Activated CD8-positive, alpha-beta memory T cell treated with anti-CD3 and anti-CD28 coated beads, Interleukin-2, amount 50 U/mL, for 1 hour (primary cell): ENCODE results near the gene TTLL11.

Experiments used
- DNase-seq: peaks from one replicate; pipeline ENCODE4 v3.0.0-alpha.2; 2020; ENCODE audit errors: extremely low read depth

TTLL11 gene, protein sequence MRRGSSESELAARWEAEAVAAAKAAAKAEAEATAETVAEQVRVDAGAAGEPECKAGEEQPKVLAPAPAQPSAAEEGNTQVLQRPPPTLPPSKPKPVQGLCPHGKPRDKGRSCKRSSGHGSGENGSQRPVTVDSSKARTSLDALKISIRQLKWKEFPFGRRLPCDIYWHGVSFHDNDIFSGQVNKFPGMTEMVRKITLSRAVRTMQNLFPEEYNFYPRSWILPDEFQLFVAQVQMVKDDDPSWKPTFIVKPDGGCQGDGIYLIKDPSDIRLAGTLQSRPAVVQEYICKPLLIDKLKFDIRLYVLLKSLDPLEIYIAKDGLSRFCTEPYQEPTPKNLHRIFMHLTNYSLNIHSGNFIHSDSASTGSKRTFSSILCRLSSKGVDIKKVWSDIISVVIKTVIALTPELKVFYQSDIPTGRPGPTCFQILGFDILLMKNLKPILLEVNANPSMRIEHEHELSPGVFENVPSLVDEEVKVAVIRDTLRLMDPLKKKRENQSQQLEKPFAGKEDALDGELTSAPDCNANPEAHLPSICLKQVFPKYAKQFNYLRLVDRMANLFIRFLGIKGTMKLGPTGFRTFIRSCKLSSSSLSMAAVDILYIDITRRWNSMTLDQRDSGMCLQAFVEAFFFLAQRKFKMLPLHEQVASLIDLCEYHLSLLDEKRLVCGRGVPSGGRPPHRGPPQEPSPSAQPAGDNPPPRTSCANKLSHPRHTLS

DNA sequence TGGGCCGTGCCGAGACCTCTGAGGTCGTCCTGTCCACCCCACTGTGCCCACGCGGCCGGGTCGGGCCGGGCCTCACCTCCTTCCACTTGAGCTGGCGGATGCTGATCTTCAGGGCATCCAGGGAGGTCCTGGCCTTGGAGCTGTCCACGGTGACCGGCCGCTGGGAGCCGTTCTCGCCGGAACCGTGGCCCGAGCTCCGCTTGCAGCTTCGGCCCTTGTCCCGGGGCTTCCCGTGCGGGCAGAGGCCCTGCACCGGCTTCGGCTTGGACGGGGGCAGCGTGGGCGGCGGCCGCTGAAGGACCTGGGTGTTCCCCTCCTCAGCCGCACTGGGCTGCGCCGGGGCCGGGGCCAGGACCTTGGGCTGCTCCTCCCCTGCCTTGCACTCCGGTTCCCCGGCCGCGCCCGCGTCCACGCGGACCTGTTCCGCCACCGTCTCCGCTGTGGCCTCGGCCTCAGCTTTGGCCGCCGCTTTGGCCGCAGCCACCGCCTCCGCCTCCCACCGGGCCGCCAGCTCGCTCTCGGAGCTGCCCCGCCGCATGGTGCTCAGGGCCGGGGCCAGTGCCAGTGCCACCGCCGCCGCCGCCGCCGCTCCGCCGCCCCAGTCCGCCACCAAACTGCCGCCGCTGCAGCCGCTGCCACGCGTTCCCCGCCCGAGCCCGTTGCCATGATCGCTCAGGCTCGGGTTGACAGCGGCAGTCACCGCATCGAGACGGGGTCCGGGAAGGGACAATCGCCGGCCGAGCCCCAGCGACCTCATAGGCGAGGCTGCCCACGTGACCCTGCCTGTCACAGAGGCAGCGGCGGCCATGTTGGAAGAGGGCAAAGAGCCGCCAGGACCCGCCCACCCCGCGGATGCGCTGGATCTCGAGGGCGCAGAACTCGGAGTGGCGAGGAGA lies at the start of gene TTLL11:
TTLL11 (minus strand) TSS at position 698 of the 896 bp plus-strand sequence; CDS start at position 538, 160 bp downstream.
- peak; percentile 89 for DNase-seq

DNA sequence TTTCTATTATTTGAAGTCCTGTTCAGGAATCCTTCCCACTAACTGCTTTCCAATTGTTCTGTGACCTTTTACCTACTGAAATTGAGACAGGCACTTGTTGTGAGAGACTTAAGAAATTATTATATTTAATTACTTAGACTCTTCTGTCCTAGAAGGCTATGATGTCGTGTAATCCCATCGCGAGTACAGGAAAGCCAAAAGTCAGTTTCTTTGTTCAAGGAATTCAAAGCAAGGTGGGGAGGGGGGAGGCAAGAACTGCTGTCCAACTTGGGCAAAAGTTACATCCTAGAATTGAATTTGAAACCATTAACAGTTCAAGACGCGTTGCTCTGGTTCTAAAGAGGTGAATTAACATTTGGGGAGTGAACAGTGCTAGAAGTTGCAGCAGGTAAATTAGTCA lies 48.6 kb upstream of the TTLL11 start:
- DNase-seq = no peak

DNA sequence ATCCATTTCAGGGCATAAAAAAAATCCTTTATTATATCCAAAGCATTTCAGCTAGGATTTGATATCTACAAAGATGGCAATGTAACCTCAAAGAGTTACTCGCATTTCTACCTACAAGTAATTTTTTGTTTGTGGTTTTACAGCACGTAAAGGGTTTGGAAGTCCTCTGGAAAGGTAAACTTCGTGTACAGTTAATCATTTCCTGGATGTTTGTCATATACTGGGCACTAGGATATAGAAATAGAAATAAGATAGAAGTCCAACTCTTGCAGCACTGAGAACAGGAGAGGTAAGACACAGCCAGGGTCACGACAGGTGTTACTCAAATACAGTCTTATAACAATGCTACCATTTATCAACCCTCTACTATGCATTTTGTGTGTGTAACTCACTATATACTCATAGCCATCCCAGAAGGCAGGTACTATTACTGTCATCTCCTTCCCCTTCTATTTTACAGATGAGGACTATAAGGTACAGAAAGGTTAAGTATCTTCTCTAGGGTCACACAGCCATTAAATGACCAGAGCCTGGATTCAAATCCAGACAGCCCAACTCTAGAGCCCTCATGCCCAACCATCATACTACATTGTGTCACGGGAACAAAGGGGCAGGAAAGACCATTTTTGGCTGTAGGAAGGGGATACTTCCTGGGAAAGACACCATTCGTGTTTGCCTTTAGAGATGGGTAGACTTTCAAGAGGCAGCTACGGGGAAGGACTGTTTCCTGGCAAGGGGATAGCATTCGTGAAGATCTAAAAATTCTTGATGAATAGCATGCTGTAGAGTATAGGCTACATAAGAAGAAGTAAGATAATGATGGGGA lies 47.5 kb upstream of the TTLL11 start:
- no peak for DNase-seq

DNA sequence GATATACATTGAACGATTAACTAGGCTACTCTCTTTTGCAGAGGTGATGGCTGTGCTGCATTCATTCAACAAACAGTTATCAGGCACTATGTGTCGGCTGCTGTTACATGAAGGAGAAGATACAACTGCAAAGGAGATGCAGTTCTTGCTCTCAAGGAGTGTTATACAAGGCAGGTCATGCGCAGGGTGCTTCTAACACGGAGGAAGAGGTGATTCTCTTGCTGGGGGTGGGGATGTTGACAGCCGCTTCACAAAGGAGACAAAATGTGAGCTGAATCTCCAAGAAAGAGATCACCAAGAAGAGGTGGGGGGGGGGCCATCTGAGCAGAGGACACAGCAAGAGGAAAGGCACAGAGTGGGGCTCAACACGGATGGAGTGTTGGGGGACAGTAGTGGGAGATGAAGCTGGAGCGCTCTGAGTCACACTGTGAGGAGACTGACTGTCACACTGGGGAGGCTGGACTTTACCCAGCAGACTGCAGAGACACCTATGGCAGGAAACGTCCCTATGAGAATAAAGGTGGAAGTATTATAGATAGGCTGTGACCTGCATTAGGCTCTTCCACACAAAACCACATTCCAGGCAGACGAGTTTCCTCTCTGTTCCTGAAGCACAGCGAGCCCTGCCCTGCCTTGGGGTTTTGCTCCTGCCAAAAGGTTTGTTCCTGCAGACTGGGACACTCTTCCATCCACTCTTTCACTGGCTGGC lies 45.6 kb upstream of the TTLL11 start:
- no peak for DNase-seq

DNA sequence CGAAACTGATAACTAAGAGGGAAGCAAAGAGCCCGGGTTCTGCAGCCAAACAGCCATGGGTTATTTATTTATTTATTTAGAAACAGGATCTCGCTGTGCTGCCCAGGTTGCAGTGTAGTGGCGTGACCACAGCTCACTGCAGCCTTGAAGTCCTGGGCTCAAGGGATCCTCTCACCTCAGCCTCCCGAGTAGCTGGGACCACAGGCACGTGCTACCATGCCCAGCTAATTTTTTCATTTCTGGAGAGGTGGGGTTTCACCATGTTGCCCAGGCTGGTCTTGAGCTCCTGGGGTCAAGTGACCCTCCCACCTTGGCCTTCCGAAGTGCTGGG lies 42.4 kb upstream of the TTLL11 start:
- no peak for DNase-seq

DNA sequence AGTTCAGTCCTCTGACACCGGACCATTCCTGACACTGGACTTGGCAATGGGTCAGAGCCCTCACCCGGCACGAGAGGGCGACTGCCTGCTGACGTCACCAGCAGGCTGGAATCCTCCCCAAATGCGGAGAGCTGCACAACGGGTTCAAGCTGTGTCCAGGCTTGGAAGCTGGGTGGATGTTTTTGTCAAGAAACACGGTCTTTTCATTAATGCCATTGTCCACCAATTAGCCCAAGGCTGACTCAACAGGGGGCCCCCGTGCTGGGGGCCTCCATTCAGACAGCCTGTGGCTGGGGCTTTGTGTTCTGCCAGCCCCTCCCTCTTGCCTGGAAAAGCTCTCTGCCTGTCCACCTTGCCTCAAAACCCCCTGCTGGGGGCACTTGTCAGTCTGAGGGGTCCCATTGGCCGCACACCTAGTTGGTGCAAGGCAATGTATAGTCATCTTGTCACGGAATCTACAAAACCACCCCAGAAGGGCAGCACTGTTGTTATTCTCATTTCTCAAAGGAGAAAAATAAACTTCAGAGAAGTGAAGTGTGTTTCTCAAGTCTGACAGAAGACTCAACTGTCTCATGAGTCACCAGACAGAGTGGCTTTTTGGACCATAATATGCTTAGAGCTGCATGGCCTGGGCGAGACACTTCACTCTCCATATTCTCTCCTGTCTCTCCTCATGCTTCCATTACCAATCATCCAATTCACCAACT lies 41.9 kb upstream of the TTLL11 start:
- DNase-seq = no peak

DNA sequence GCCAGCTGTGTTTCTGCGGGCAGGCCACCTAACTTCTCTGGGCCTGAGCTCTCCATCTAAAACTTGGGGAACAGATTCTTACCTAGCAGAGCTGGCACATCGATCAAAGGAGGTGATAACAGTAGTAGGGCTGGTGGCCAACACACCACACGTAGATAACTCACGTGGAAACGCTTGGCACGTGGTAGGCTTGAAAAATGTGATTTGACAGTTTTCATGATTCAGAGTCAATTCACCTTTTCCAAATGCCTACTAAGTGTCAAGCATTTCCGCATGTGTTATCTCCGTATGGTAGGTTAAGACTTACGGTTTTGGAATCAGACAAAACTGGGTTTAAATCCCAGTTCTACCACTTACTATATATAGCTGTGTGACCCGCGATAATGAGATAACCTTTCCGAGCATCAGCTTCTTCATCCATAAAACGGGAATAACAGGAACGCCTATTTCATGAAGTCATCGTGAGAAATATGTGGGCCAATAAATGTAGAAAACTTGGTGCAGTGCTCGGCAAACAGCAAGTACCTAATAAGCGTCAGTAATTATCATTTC lies 41.0 kb upstream of the TTLL11 start:
- DNase-seq = no peak

DNA sequence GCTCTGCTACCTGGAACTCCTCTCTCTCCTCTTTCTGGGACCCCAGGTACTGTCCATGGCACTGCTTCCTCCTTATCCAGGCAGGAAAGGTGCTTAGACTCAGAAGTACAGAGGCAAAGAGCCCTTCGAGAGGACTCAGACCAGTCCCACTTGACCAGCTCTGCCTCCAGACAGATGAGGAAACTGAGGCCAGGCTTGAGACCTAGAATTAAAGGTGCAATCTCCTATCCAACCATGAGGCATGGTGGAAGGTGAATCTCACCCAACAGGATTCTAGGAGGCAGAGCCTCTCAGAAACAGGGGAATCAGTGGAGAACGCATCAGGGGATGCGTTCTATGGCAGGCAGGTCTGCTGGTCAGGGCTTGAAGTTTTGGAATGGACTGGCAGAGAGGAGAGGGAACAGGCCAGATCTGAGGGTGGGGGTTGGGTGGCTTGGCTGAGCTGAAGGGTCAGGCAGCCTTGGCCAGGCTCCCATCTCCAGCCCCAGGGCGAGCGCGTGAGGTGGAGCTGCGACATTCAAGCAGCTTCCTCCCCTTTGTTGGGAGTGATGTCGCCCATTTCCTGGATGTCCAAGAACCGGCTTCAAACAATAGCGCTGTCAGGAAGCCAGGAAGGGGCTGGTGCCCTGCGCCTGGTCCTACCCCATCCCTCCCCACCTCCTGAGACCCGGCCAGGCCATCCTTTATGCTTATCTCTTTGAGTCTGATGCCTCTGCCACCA lies 40.3 kb upstream of the TTLL11 start:
- DNase-seq = no peak

DNA sequence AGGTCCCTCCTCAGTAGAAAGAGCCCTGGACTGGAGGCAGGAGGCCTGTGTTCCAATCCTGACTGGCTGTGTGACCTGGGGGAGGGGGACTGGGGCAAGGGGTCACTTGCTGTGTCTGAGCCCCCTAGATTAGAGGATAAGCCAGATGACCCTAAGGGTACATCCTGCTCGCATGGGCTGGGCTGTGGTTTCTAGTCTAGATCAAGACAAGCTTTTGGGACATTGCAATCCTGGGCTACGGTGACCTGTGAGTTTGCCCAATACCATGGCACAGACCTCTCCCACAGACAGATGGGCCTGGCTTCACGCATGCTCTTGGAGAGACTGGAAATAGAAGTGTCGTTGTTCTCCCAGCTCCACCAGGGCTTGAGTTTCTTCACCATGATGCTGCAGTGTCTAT lies 39.4 kb upstream of the TTLL11 start:
- no peak for DNase-seq

DNA sequence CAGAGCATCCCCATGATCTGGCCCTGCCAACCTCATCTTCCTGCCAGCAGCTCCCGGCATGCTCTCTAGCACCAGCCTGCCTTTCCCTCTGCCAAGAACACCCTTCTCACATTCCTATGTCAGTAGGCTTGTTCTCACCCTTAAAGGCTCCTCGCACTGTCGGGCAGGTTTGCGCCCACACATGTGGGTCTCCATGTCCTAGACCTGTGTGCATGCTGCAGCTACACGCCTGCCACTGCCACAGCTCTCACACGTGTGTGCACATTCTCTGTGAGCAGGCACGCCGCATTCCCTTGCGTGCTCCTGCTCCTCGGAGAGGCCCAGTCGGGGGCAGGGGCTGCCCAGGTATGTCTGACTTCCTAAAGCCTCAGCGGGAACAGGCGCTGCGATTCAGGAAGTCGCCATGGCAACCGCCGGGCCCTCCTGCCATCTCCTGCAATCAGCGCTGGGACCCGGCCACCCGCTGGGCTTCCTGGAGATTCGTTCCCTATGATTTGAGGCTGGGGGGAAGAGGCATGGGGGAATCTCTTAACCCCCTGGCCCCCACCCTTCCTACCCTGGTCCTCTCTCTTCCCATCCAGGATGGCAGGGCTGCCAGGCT lies 38.4 kb upstream of the TTLL11 start:
- no peak for DNase-seq

DNA sequence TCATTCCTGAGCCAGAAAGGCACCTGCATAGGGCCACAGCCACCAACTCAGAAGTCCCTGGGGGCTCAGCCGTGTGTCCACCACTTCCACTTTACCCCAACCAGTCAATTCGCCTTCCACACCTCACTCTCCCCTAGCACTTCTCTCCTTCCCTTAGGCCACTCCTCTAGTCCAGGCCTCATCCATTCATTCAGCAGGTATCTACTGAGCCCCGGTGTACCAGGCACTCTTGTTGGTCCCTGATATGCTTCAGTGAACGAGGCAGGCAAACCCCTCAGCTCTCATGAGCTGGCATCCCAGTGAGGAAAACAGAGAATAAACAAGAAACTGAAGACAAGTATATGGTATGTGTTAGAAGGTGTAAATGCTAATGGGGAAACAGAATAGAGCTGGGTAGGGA lies 37.7 kb upstream of the TTLL11 start:
- no peak for DNase-seq

DNA sequence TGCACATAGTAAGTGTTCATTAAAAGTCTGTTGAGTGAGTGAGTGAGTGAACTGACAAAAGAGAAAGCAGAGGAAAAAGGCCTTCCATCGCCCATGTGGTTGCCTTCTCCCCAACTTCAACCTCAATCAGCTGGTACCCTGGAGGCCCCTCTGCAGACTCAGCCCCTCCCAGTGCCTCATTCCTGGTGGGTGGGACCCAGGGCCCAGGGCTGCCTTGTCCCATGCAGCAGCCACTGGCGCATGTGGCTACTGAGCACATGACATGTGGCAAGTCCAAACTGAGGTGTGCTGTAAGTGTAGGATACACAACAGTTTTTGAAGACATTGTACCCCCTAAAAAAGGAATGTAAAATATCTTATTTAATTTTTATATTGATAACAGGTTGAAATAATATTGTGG lies 36.9 kb upstream of the TTLL11 start:
- no peak for DNase-seq

DNA sequence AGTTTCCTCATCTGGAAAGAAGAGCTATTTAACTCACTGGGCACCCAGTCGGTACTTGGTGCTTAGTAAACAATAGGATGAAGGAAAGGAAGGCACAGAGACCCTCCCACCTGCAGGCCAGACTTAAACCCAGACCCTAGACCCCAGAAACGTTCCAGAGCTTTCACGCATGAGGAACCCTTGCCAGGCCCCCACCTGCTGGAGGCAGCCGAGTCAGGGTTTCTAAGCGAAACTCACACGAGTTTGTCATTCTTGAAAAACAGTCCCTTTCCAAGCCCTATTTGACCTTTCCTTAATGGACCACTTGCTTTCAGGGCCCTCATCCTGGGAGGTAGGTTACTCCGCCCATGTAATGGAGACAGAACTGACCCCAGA lies 35.8 kb upstream of the TTLL11 start:
- no peak for DNase-seq

DNA sequence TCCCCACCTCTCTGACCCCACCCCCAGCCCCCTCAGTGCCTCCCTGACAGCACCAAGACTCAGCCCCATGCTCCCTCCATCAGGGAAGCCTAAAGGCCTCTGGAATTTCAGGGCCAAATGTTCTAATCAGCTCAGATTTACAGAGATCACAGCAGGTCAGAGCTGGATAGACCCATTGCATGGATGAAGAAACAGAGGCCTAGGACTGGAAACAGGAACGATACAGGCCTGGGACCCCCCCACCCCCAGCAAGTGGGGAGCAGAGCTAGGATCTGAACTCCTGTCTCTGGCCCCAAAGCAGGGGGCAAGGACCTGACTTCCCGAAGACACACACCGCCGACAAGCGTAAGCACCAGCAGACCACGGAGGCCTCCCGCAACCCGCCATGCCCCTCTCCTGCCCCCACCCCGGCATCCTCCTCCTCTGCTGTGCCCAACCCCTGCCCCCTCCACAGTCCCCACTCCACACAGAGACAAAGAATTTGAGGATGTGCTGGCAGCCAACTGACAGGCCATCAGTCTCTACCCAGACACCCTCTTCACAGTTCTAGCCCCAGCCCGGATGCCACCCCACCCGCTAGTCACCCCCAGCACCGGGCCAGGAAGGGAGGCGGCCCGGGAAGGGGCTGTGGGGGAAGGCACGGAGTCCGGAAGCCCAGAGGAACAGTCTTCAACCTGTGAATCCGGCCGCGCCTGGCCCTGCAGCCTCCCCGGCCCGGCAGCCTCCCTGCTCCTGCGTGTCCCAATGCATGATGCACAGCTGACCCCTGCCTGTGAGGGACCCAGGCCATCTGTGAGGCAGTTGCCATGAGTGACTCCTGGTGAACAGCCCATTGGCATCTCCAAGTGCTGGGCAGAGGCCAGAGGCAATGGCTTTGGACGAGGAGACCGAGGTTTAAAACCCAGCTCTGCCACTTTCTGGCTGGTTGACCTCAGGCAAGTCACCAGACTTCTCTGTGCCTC lies 35.2 kb upstream of the TTLL11 start:
- DNase-seq = no peak

DNA sequence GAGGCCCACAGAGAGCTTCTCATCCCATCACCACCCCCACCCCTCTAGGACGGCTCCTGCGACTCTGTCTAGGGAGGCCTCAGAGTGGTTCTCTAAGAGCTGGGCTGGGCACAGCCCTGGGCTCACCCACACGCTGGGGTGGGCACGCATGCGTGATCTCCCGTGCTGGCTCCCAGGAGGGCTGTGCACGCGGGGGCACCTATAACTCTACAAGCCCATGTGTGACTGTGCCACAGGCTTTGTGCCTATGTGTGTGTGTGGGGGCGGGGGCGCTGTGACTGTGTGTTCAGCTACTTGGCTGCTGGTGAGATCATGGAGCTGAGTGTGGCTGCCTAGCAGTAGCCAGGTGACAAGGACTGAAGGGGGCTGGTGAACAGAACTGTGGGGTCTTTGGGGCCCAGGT lies 34.3 kb upstream of the TTLL11 start:
- no peak for DNase-seq

DNA sequence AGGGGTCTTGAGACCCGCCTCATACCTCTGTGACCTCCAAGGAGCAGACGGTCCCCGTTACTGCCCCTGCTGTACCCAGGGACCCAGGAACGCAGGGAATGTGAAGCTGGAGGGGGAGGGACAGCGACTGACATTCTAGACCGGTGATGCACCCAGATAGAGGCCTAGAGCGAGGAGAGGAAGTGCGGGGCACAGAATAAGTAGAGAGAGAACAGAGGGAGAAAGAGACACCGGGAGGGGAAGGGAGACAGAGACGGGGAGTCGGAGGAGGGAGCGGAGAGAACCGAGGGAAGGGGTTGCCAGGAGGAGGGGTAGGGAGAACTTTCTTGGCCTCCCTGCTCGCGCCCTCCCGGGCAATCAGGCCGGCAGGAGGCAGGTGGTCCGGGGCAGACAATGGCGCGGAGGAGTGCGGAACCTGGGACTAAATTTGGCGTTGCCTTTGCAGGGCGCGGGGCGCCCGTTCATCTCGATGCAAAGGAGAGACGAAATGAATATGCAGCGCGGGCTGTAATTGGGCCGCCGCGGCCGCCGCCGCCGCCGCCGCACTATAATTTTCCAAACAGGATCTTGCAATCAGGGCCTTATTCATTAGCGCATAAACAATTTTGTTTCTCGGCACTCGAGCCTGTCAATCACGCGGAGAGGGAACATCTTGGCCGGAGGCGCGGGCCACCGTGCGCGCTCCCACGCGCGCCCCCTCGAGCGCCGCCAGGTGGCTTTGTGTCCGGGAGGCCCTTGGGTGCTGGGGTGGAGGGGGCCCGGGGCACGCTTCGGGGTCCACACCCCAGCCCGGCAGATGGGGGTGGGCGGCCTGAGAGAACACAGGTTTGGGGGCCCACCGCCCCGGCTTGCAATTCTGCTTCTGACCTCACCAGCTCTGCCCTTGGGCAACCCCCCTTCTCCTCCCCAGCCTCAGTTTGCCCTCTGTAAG lies 33.5 kb upstream of the TTLL11 start:
- DNase-seq = no peak
